Loucy (cell line): ENCODE results near the gene E2F3.

ENCODE experiments used
- CTCF ChIP-seq: fragments of 200-600 bp; sonication (generic); conservative IDR thresholded peaks from 2 replicates; pipeline ENCODE4 v1.5.1; 2014; ENCODE audit warnings: mild to moderate bottlenecking, antibody characterized with exemption, low read length
- EZH2phosphoT487 ChIP-seq: fragments of 200-600 bp; IDR thresholded peaks from 2 replicates; pipeline ENCODE4 v1.6.1; 2018; ENCODE audit warnings: antibody characterized with exemption, mild to moderate bottlenecking, moderate library complexity, borderline replicate concordance

DNA sequence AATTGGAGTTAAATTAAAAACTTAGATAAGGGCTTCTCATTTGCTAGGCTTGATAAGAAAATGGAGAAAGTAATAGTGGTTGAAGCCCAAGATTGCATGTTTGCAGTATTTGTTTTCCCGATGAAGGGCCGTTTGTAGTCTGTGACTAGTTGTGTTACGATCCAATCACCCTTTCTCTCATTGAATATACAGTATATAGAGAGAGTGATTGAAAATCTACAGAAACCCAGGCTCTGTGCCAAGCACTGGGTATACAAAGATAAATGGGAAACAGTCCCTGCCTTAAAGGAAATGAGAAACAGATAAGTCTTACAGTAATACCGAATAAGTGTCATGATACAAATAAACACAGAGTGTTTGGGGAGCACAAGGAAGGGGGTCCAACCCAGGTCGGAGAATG, 77.4 kb downstream of the E2F3 start:
- TF ChIP-seq CTCF (no peak), EZH2phosphoT487 (no peak)
